Neuronal stem cell (in vitro differentiated cells): ENCODE results near the gene TCF20.

Source experiments
- DNase-seq: peaks from one replicate; pipeline ENCODE4 v3.0.0-alpha.2; 2013; ENCODE audit warnings: low spot score
- H2AFZ ChIP-seq: one replicate; pipeline ENCODE4 v1.6.1; 2013; ENCODE audit warnings: mild to moderate bottlenecking, low read length, inconsistent platforms
- H2AK5ac ChIP-seq: 2 replicates; pipeline ENCODE4 v1.6.1; 2013; ENCODE audit warnings: low read depth, mild to moderate bottlenecking, inconsistent platforms, low read length, moderate library complexity, mixed read lengths
- H2BK120ac ChIP-seq: 2 replicates; pipeline ENCODE4 v1.6.1; 2013; ENCODE audit warnings: low read depth, mild to moderate bottlenecking, inconsistent platforms, low read length, moderate library complexity, mixed read lengths
- H2BK12ac ChIP-seq: one replicate; pipeline ENCODE4 v1.6.1; 2013; ENCODE audit warnings: low read length, inconsistent platforms
- H2BK15ac ChIP-seq: 2 replicates; pipeline ENCODE4 v1.6.1; 2013; ENCODE audit warnings: mild to moderate bottlenecking, low read length, inconsistent platforms, mixed read lengths
- H2BK5ac ChIP-seq: one replicate; pipeline ENCODE4 v1.6.1; 2013; ENCODE audit warnings: inconsistent platforms, mild to moderate bottlenecking, low read length, moderate library complexity
- H3K14ac ChIP-seq: one replicate; pipeline ENCODE4 v1.6.1; 2013; ENCODE audit warnings: low read length, inconsistent platforms
- H3K18ac ChIP-seq: 2 replicates; pipeline ENCODE4 v1.6.1; 2013; ENCODE audit warnings: low read length, inconsistent platforms
- H3K23ac ChIP-seq: 2 replicates; pipeline ENCODE4 v1.6.1; 2013; ENCODE audit warnings: low read depth, mild to moderate bottlenecking, mixed read lengths, low read length, inconsistent platforms; ENCODE audit not compliant: poor library complexity
- H3K27ac ChIP-seq: replicated peaks from 3 replicates; pipeline ENCODE4 v1.5.1; 2013; ENCODE audit warnings: low read length, inconsistent platforms
- H3K27me3 ChIP-seq, 3 experiments: 2 replicates each; pipeline ENCODE4 v1.6.1; 2013; ENCODE audit warnings: low read length in 3 of 3, mild to moderate bottlenecking in 2 of 3, inconsistent platforms in 1 of 3, low read depth in 1 of 3, mixed read lengths in 1 of 3, moderate library complexity in 1 of 3; ENCODE audit not compliant: control insufficient read depth in 3 of 3, insufficient read depth in 3 of 3
- H3K36me3 ChIP-seq, 2 donors: replicated peaks in 1 of 2; 2 replicates each; pipeline ENCODE4 v1.6.1; 2013; ENCODE audit warnings: low read length in 2 of 2; ENCODE audit not compliant: control insufficient read depth in 2 of 2, insufficient read depth in 2 of 2
- H3K4ac ChIP-seq: 2 replicates; pipeline ENCODE4 v1.6.1; 2013; ENCODE audit warnings: inconsistent platforms, mild to moderate bottlenecking, low read length, moderate library complexity
- H3K4me1 ChIP-seq, 2 donors: 1 replicate in 1 of 2; 2 replicates in 1 of 2; pipeline ENCODE4 v1.6.1; 2013; ENCODE audit warnings: low read length in 2 of 2, low read depth in 1 of 2; ENCODE audit not compliant: control insufficient read depth in 2 of 2, insufficient read depth in 1 of 2
- H3K4me2 ChIP-seq: one replicate; pipeline ENCODE4 v1.6.1; 2013; ENCODE audit warnings: mild to moderate bottlenecking, low read length, inconsistent platforms; ENCODE audit not compliant: insufficient read depth, poor library complexity, severe bottlenecking
- H3K4me3 ChIP-seq, 2 donors: 2 replicates each; pipeline ENCODE4 v1.5.1; 2013; ENCODE audit warnings: low read length in 2 of 2, mild to moderate bottlenecking in 2 of 2, inconsistent platforms in 1 of 2, moderate library complexity in 1 of 2
- H3K79me1 ChIP-seq: one replicate; pipeline ENCODE4 v1.6.1; 2013; ENCODE audit warnings: low read depth, mild to moderate bottlenecking, inconsistent platforms, low read length, moderate library complexity
- H3K9ac ChIP-seq: one replicate; pipeline ENCODE4 v1.6.1; 2013; ENCODE audit warnings: mild to moderate bottlenecking, low read depth, low read length, inconsistent platforms; ENCODE audit not compliant: poor library complexity
- H3K9me3 ChIP-seq, 2 donors: replicated peaks in 1 of 2; 2 replicates each; pipeline versions ENCODE3 to v1.6.1; 2013; ENCODE audit warnings: low read length in 2 of 2, mild to moderate bottlenecking in 2 of 2, inconsistent platforms in 1 of 2, low read depth in 1 of 2, mixed read lengths in 1 of 2, moderate library complexity in 1 of 2; ENCODE audit not compliant: control insufficient read depth in 2 of 2, insufficient read depth in 1 of 2
- H4K8ac ChIP-seq: one replicate; pipeline ENCODE4 v1.6.1; 2013; ENCODE audit warnings: low read depth, mild to moderate bottlenecking, inconsistent platforms, low read length, moderate library complexity
- H4K91ac ChIP-seq: one replicate; pipeline ENCODE4 v1.6.1; 2013; ENCODE audit warnings: low read length, low read depth, mild to moderate bottlenecking, inconsistent platforms; ENCODE audit not compliant: poor library complexity
- WGBS, 2 donors: extraction: QIAGEN DNeasy Blood & Tissue Kit; methylation state at CpG; one replicate each; pipeline ENCODE4 v1.1.7; 2013; ENCODE audit warnings: missing lambda C conversion rate in 2 of 2, mixed read lengths in 1 of 2; ENCODE audit not compliant: insufficient read length in 2 of 2, insufficient replicate concordance in 1 of 2; ENCODE audit errors: extremely low coverage in 2 of 2; 5-methylcytosine and 5-hydroxymethylcytosine counted together

The TCF20 gene

GRCh38 chr22:42228483-42228882, 42.0 kb downstream of the TCF20 start:
- Histone ChIP-seq H3K27me3 (no peaks in the 10 kb centered on the region), H3K9me3 (no peaks in the 10 kb centered on the region), H2AFZ (no peak overlapping the region), H2BK120ac (no peak overlapping the region), H3K79me1 (peaks cover 2% of the 10 kb centered on the region), H3K36me3 (no peaks in the 10 kb centered on the region), H2BK12ac (no peak overlapping the region), H3K4ac (no peak overlapping the region), H3K18ac (no peak overlapping the region), H2AK5ac (no peak overlapping the region), H3K4me3 (no peak overlapping the region), H3K9ac (no peak overlapping the region), H2BK15ac (no peak overlapping the region), H3K4me2 (no peak overlapping the region), H4K91ac (no peak overlapping the region), H3K27ac (no peak overlapping the region), H2BK5ac (no peak overlapping the region), H3K4me1 (peaks cover 4 to 5% of the 10 kb centered on the region in 2 donors), H3K14ac (no peak overlapping the region), H4K8ac (no peak overlapping the region), H3K23ac (no peak overlapping the region)
- no CpG with 5 or more reads among the region's 4 CpGs for WGBS, 2 donors
- no peak for DNase-seq

- no peak overlapping the region for H3K9ac ChIP-seq
- WGBS, 2 donors = no CpG with 5 or more reads among the region's 3 CpGs
- no peak overlapping the region for H3K4me2 ChIP-seq
- H4K8ac ChIP-seq = no peak overlapping the region
- no peak overlapping the region for H2BK120ac ChIP-seq
- peaks cover 4 to 5% of the 10 kb centered on the region in 2 donors for H3K4me1 ChIP-seq
- no peak for DNase-seq
- H3K18ac ChIP-seq = no peak overlapping the region
- H3K27me3 ChIP-seq = no peaks in the 10 kb centered on the region
- H3K27ac ChIP-seq = no peak overlapping the region
- H2AFZ ChIP-seq = no peak overlapping the region
- H3K14ac ChIP-seq = no peak overlapping the region
- no peaks in the 10 kb centered on the region for H3K9me3 ChIP-seq
- no peak overlapping the region for H4K91ac ChIP-seq
- H3K36me3 ChIP-seq = no peaks in the 10 kb centered on the region
- H2BK15ac ChIP-seq = no peak overlapping the region
- H2BK12ac ChIP-seq = no peak overlapping the region
- H3K23ac ChIP-seq = no peak overlapping the region
- H2BK5ac ChIP-seq = no peak overlapping the region
- no peak overlapping the region for H2AK5ac ChIP-seq
- peaks cover 2% of the 10 kb centered on the region for H3K79me1 ChIP-seq
- H3K4me3 ChIP-seq = no peak overlapping the region
- no peak overlapping the region for H3K4ac ChIP-seq
Measured at GRCh38 chr22:42227435-42227834, 43.0 kb downstream of the TCF20 start.

GRCh38 chr22:42225841-42226240, 44.6 kb downstream of the TCF20 start:
- no peak overlapping the region for H2BK12ac ChIP-seq
- peaks cover 2% of the 10 kb centered on the region for H3K79me1 ChIP-seq
- no peak overlapping the region for H3K27ac ChIP-seq
- H3K14ac ChIP-seq = no peak overlapping the region
- H3K9ac ChIP-seq = no peak overlapping the region
- H3K23ac ChIP-seq = no peak overlapping the region
- no peak overlapping the region for H3K4me3 ChIP-seq
- no peak for DNase-seq
- no peak overlapping the region for H3K4ac ChIP-seq
- H4K91ac ChIP-seq = no peak overlapping the region
- no CpG with 5 or more reads among the region's 1 CpG for WGBS, 2 donors
- no peak overlapping the region for H2BK120ac ChIP-seq
- H3K4me1 ChIP-seq = peaks cover 4 to 5% of the 10 kb centered on the region in 2 donors
- no peaks in the 10 kb centered on the region for H3K27me3 ChIP-seq
- no peak overlapping the region for H4K8ac ChIP-seq
- H2BK15ac ChIP-seq = no peak overlapping the region
- H3K4me2 ChIP-seq = no peak overlapping the region
- no peak overlapping the region for H3K18ac ChIP-seq
- no peak overlapping the region for H2AFZ ChIP-seq
- no peak overlapping the region for H2AK5ac ChIP-seq
- H3K9me3 ChIP-seq = no peaks in the 10 kb centered on the region
- H3K36me3 ChIP-seq = no peaks in the 10 kb centered on the region
- H2BK5ac ChIP-seq = no peak overlapping the region

- Histone ChIP-seq H3K9me3 (no peaks in the 10 kb centered on the region), H3K79me1 (no peaks in the 10 kb centered on the region), H3K4me1 (peaks cover 2 to 16% of the 10 kb centered on the region in 2 donors), H4K8ac (no peak overlapping the region), H2AK5ac (no peak overlapping the region), H3K4ac (no peak overlapping the region), H2BK120ac (no peak overlapping the region), H3K18ac (no peak overlapping the region), H3K4me2 (no peak overlapping the region), H3K14ac (no peak overlapping the region), H3K36me3 (peaks cover 0 to 4% of the 10 kb centered on the region in 2 donors), H3K9ac (no peak overlapping the region), H3K27me3 (no peaks in the 10 kb centered on the region), H2AFZ (no peak overlapping the region), H3K4me3 (no peak overlapping the region), H2BK15ac (no peak overlapping the region), H3K27ac (no peak overlapping the region), H2BK12ac (no peak overlapping the region), H2BK5ac (no peak overlapping the region), H4K91ac (no peak overlapping the region), H3K23ac (no peak overlapping the region)
- no CpG with 5 or more reads among the region's 1 CpG for WGBS, 2 donors
- DNase-seq = no peak
Measured at GRCh38 chr22:42222140-42222539, 48.3 kb downstream of the TCF20 start.
